Stomach (tissue), 9 donors: ENCODE measurements around the gene ZDHHC5. TPM values are rescaled to one million over a fixed set of nuclear protein-coding genes. Genes with fewer than 3 reads are reported as not detected.

Source experiments
- DNase-seq, 2 donors: peaks; one replicate each; pipeline versions ENCODE4 v3.0.0 to v3.0.0-alpha.2; 2013 to 2019
- H3K27ac ChIP-seq, 5 donors: fragments of 200-600 bp in 4 of 5; sonication (generic) in 4 of 5; one replicate each; pipeline ENCODE4 v1.5.1; 2013 to 2019; ENCODE audit warnings: mild to moderate bottlenecking in 1 of 5, moderate library complexity in 1 of 5
- H3K27me3 ChIP-seq, 3 donors: fragments of 200-600 bp; sonication (generic); one replicate each; pipeline ENCODE4 v1.5.1; 2017 to 2019; ENCODE audit warnings: mixed run types in 1 of 3
- H3K36me3 ChIP-seq, 4 donors: fragments of 200-600 bp; sonication (generic); 1 replicate in 3 of 4; 2 replicates in 1 of 4; pipeline ENCODE4 v1.5.1; 2016 to 2019
- H3K4me1 ChIP-seq, 4 donors: fragments of 200-600 bp; sonication (generic); one replicate each; pipeline ENCODE4 v1.5.1; 2016 to 2019
- H3K4me3 ChIP-seq, 4 donors: fragments of 200-600 bp; sonication (generic) in 3 of 4; one replicate each; pipeline ENCODE4 v1.5.1; 2016 to 2019; ENCODE audit warnings: mild to moderate bottlenecking in 1 of 4
- H3K9me3 ChIP-seq, 4 donors: fragments of 200-600 bp; sonication (generic); one replicate each; pipeline ENCODE4 v1.5.1; 2016 to 2019
- EP300 ChIP-seq: sonication (generic); formaldehyde crosslinking; IDR thresholded peaks from one replicate; pipeline ENCODE4 v1.6.1; 2017; ENCODE audit warnings: antibody characterized with exemption
- POLR2A ChIP-seq, 4 donors: fragments of 450-650 bp; IDR thresholded peaks; one replicate each; pipeline ENCODE4 v1.6.1; 2016; ENCODE audit warnings: antibody characterized with exemption in 4 of 4, control low read depth in 2 of 4, mild to moderate bottlenecking in 1 of 4, moderate library complexity in 1 of 4
- POLR2AphosphoS5 ChIP-seq, 3 donors: sonication (generic); formaldehyde crosslinking; IDR thresholded peaks; one replicate each; pipeline ENCODE4 v1.6.1; 2016; ENCODE audit warnings: antibody characterized with exemption in 3 of 3
- WGBS, 5 donors: extraction: QIAGEN DNeasy Blood & Tissue Kit in 3 of 5; methylation state at CpG; one replicate each; pipeline versions ENCODE4 v1.1.5 to v1.1.7; 2013 to 2018; 5-methylcytosine and 5-hydroxymethylcytosine counted together
- intact Hi-C: fragments of 100-400 bp; cut with DNase I; formaldehyde crosslinking; loops from one replicate; pipeline ENCODE4 v1.15.1; 2023; ENCODE audit warnings: low total_unique reads
- polyA plus RNA-seq, 3 donors: library from polyadenylated mRNA; stranded (reverse); fragments of 200-250 nt; gene quantifications; one replicate each; pipeline ENCODE4 v1.2.3, GENCODE V29; 2013
- total RNA-seq, 5 donors: library from RNA; depleted of rRNA; stranded (reverse); fragments of >200 nt; gene quantifications; one replicate each; pipeline versions ENCODE4 v1.1.0 to v1.2.3, GENCODE V29; 2014 to 2016
- TF ChIP-seq, protein P1 (sequence below), 7 experiments: fragments of 450-650 bp in 4 of 7; fragments of 200-600 bp in 3 of 7; sonication (generic) in 3 of 7; IDR thresholded peaks; one replicate each; pipeline ENCODE4 v1.5.1; 2016 to 2019; ENCODE audit warnings: antibody characterized with exemption in 7 of 7, control low read depth in 2 of 7, mild to moderate bottlenecking in 1 of 7
- donor health status: healthy with polysubstance abuse.
- donor health status: Bipolar disorder and iron deficiency.
- donor health status: healthy.

ZDHHC5 gene
- total and polyA plus RNA-seq, 8 donors: 11.2 to 72.8 (median 28.7) TPM

DNA sequence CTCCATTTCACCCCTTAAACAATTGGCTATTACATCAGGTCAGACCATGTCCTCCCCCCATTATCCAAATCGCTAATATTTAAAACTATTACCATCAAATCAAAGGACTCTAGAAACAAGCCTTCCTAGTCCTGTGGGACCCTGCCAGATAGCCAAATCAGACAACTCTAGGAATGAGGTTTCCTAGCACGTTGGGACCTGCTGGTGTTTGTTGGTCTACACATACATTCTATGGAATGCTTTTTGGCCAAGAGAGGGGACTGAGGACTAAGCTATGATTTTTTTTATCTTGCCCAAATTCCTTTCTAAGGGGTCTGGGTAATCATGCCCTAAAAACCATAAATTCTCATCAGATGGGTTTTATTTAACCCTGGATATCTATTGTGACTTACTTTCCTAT is 59.3 kb downstream of the ZDHHC5 start:
- H3K4me3 ChIP-seq: no peak overlapping the region
- intact Hi-C loops: no loop called here
- H3K27me3 ChIP-seq: no peaks in the 10 kb centered on the region
- H3K4me1 ChIP-seq: peaks cover 0 to 7% (median 0%) of the 10 kb centered on the region in 4 donors
- no peak for DNase-seq
- H3K36me3 ChIP-seq: peaks cover 0 to 26% (median 14%) of the 10 kb centered on the region in 4 donors
- WGBS, 5 donors: 64 to 73% (median 67%) methylated on average over 2 of the region's 2 CpGs
- H3K27ac ChIP-seq: no peak overlapping the region
- H3K9me3 ChIP-seq: no peaks in the 10 kb centered on the region
- no peak for TF ChIP-seq POLR2A (IDR thresholded peaks at IDR 0.05)
- TF ChIP-seq, protein P1, sequence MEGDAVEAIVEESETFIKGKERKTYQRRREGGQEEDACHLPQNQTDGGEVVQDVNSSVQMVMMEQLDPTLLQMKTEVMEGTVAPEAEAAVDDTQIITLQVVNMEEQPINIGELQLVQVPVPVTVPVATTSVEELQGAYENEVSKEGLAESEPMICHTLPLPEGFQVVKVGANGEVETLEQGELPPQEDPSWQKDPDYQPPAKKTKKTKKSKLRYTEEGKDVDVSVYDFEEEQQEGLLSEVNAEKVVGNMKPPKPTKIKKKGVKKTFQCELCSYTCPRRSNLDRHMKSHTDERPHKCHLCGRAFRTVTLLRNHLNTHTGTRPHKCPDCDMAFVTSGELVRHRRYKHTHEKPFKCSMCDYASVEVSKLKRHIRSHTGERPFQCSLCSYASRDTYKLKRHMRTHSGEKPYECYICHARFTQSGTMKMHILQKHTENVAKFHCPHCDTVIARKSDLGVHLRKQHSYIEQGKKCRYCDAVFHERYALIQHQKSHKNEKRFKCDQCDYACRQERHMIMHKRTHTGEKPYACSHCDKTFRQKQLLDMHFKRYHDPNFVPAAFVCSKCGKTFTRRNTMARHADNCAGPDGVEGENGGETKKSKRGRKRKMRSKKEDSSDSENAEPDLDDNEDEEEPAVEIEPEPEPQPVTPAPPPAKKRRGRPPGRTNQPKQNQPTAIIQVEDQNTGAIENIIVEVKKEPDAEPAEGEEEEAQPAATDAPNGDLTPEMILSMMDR (IDR thresholded peaks at IDR 0.05): no peak
- TF ChIP-seq POLR2AphosphoS5 (IDR thresholded peaks at IDR 0.05): no peak
- TF ChIP-seq EP300: no peak

DNA sequence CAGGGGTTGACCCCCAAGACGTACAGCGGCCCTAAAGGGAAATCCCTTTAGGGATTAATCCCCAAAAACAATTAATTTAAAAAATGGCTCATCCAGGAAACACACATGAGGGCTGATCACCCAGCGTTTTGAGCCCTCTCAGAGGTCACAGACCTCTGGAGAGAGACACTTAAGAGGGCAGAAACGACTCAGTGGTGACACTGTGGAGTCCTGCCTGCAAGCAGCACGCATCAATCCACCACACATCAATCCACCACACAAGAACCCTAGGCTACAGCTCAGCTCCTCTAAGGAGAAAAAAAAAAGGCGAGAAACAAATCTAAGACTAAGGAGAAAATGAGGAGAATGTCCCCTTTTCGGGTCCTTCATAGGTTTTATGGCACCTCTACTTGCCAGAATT is 60.9 kb downstream of the ZDHHC5 start:
- intact Hi-C loops: no loop called here
- no peak overlapping the region for H3K4me3 ChIP-seq
- no peaks in the 10 kb centered on the region for H3K27me3 ChIP-seq
- 74 to 77% (median 75%) methylated on average over 7 of the region's 7 CpGs for WGBS, 5 donors
- TF ChIP-seq, protein P1 (IDR thresholded peaks at IDR 0.05): no peak
- TF ChIP-seq POLR2AphosphoS5 (IDR thresholded peaks at IDR 0.05) (no peak), EP300 (no peak), POLR2A (IDR thresholded peaks at IDR 0.05) (no peak)
- DNase-seq: no peak
- H3K4me1 ChIP-seq: peaks cover 0 to 7% (median 0%) of the 10 kb centered on the region in 4 donors
- no peaks in the 10 kb centered on the region for H3K9me3 ChIP-seq
- peaks cover 0 to 15% (median 7%) of the 10 kb centered on the region in 4 donors for H3K36me3 ChIP-seq
- no peak overlapping the region for H3K27ac ChIP-seq

DNA sequence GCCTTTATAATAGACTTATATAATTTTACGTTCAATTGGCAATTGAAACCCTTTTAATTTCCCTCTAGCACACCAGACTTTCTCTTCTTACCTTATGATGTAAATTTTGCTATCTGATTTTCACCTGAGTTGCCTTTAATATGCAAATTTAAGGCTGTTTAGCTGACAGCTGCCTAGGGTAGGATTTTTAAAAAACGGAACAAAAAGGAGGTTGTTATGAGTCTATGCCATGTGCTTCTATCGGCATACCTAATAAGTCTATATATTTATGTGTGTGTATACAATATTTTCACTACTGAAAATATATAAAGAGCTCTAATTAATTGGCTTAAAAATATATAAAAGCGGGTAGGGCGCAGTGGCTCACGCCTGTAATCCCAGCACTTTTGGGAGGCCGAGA is 61.6 kb downstream of the ZDHHC5 start:
- intact Hi-C loops: no loop called here
- TF ChIP-seq POLR2AphosphoS5 (IDR thresholded peaks at IDR 0.05) (no peak), POLR2A (IDR thresholded peaks at IDR 0.05) (no peak), EP300 (no peak)
- TF ChIP-seq, protein P1 (IDR thresholded peaks at IDR 0.05): no peak
- no peaks in the 10 kb centered on the region for H3K9me3 ChIP-seq
- peaks cover 0 to 20% (median 12%) of the 10 kb centered on the region in 4 donors for H3K36me3 ChIP-seq
- H3K4me1 ChIP-seq: peaks cover 0 to 7% (median 0%) of the 10 kb centered on the region in 4 donors
- no peak overlapping the region for H3K4me3 ChIP-seq
- no peaks in the 10 kb centered on the region for H3K27me3 ChIP-seq
- H3K27ac ChIP-seq: no peak overlapping the region
- DNase-seq: no peak
- WGBS, 5 donors: 89 to 94% (median 92%) methylated on average over 7 of the region's 7 CpGs

DNA sequence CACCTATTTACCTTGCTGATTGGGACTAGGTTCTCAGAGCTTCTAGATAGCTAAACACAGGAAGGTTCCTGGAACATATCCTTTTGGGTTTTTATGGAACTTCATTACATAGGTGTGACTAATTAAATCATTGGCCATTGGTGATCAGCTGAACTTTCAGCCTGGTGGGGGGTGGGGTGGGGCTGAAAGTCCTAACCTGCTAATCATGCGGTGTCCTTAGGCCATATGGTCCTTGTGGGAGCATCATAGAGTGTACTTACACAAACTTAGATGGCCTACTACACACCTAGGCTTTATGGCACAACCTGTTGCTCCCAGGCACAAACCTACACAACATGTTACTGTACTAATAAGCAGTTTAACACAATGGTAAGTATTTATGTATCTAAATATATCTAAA is 64.7 kb downstream of the ZDHHC5 start:
- intact Hi-C loops: no loop called here
- H3K27me3 ChIP-seq: no peaks in the 10 kb centered on the region
- no peak for TF ChIP-seq POLR2A (IDR thresholded peaks at IDR 0.05)
- TF ChIP-seq, protein P1 (IDR thresholded peaks at IDR 0.05): no peak
- no peak for TF ChIP-seq POLR2AphosphoS5 (IDR thresholded peaks at IDR 0.05)
- no peak for TF ChIP-seq EP300
- no peak for DNase-seq
- H3K9me3 ChIP-seq: no peaks in the 10 kb centered on the region
- H3K4me1 ChIP-seq: peaks cover 0 to 19% (median 4%) of the 10 kb centered on the region in 4 donors
- peaks cover 5 to 38% (median 25%) of the 10 kb centered on the region in 4 donors for H3K36me3 ChIP-seq
- no peak overlapping the region for H3K27ac ChIP-seq
- no peak overlapping the region for H3K4me3 ChIP-seq
- 90 to 100% (median 95%) methylated on average over 1 of the region's 1 CpG for WGBS, 5 donors
